ENCODE data around the gene FAM180B.
A peak's percentile ranks its signal among the peaks of the same experiment; 100 is the strongest.

The FAM180B gene

DNA sequence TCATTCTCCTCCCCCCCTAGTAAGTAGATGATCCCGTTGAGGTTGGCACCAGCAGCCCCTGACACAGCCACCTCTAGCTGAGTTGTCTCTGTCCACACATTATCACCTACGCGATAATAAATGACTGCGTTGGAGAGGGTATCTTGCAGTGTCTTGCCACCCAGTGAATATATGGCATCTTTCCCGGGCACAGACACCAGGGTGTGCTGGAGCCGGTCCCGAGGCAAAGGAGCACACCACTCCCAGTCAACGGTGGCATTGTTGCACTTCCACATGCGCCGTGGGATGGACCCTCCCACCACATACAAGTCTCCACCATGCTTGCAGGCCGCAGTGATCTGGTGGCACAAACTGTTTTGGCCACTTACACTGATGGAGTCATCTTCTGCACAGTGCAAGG is 13.2 kb upstream of the FAM180B start:
- Histone ChIP-seq H3K4me3 (ENCODE audit: low read length) (no peak overlapping the region), H3K9me3 (ENCODE audit: low read length) (no peaks in the 10 kb centered on the region), H3K36me3 (ENCODE audit: insufficient read depth, low read length) (peaks cover 39% of the 10 kb centered on the region), H2AFZ (ENCODE audit: low read depth, low read length) (no peak overlapping the region), H3K4me1 (ENCODE audit: insufficient read depth, low read length) (peaks cover 14% of the 10 kb centered on the region), H3K27me3 (ENCODE audit: insufficient read depth, low read length) (no peaks in the 10 kb centered on the region)

- H3K4me1 ChIP-seq (ENCODE audit: insufficient read depth, low read length): peaks cover 23% of the 10 kb centered on the region
- no peaks in the 10 kb centered on the region for H3K9me3 ChIP-seq (ENCODE audit: low read length)
- no peak overlapping the region for H2AFZ ChIP-seq (ENCODE audit: low read depth, low read length)
- no peaks in the 10 kb centered on the region for H3K27me3 ChIP-seq (ENCODE audit: insufficient read depth, low read length)
- H3K4me3 ChIP-seq (ENCODE audit: low read length): peak overlapping the region; percentile 66
- peaks cover 49% of the 10 kb centered on the region for H3K36me3 ChIP-seq (ENCODE audit: insufficient read depth, low read length)
Measured at GRCh38 chr11:47577460-47578041, 8.9 kb upstream of the FAM180B start.

DNA sequence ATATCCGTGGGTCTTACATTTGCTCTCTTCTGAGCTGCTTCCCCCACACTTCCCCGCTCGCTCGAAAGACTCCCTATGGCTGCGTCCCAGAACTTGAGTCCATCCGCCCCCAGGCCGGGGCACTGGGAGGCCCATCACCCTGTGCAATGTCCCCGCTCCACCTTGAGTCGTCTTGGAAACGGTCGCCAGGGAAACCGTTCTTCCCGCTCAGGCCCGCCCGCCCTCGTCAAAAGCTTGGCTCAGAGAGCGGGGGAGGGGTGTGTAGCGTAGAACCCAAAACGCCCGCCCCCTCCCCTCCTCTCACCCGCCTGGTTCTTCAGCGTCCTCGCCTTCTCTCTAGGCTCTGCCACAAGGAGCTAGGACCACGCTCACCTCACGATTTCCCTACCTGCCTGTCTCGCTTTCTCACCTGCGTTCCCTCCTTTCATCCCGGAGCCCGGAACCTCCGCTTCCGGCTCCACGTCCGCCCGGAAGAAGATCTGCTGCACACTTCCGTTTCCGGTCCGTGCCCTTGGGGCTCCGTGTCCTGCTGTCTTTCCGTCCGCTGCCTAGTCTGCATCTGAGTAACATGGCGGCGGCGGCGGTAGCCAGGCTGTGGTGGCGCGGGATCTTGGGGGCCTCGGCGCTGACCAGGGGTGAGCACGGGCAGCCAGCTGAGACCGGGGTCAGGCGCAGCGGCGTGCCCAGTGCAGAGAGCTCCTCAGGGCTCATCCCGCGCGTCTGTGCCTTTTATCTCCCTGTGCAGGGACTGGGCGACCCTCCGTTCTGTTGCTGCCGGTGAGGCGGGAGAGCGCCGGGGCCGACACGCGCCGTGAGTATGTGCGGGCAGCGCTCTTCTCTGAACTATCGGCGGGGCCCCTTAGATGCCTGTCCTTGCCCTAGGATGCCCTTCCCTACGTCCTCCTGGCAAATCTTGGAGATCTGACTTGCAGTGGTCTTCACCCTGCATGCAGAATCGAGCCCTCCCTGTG is 7.7 kb upstream of the FAM180B start, which contains the start of the genes KBTBD4 and NDUFS3:
Gene KBTBD4, minus strand, starts transcription at position 447 of the 971 bp plus-strand sequence. Its CDS starts 19 bp downstream, at position 428.
Gene NDUFS3, plus strand, starts transcription at position 551 of the 971 bp plus-strand sequence. Its CDS starts 18 bp downstream, at position 569.
- Histone ChIP-seq H3K9me3 (ENCODE audit: low read length) (no peaks in the 10 kb centered on the region), H3K4me3 (ENCODE audit: low read length) (peak within 1 kb of the TSS; percentile 66), H3K4me1 (ENCODE audit: insufficient read depth, low read length) (peaks cover 23% of the 10 kb centered on the region), H3K36me3 (ENCODE audit: insufficient read depth, low read length) (peaks cover 47% of the 10 kb centered on the region), H3K27me3 (ENCODE audit: insufficient read depth, low read length) (no peaks in the 10 kb centered on the region), H2AFZ (ENCODE audit: low read depth, low read length) (peak within 1 kb of the TSS; percentile 47)

DNA sequence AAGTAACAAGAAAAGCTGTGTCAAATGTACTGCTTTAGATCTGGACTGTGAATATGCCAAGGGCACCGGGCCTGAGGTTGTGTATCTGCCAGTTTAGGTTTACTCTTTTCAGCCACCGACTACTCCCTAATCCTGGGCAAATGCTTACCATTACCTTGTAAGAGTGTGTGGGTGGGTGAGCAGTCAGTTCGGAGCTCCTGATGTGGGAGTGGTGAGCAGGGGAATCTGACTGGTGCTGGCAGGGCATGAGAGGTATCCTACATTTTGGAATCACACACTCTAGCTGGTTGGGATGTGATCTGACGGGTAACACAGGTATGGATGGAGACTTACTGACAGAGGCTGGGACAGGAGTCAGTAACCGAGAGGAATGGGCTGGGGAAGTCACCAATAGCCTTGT is 2.6 kb upstream of the FAM180B start:
- Histone ChIP-seq H3K9me3 (ENCODE audit: low read length) (no peaks in the 10 kb centered on the region), H2AFZ (ENCODE audit: low read depth, low read length) (no peak overlapping the region), H3K36me3 (ENCODE audit: insufficient read depth, low read length) (peaks cover 48% of the 10 kb centered on the region), H3K4me3 (ENCODE audit: low read length) (no peak overlapping the region), H3K27me3 (ENCODE audit: insufficient read depth, low read length) (no peaks in the 10 kb centered on the region), H3K4me1 (ENCODE audit: insufficient read depth, low read length) (peaks cover 12% of the 10 kb centered on the region)

GRCh38 chr11:47587039-47587716 is 700 bp downstream of the FAM180B start:
- H3K27me3 ChIP-seq (ENCODE audit: insufficient read depth, low read length): no peaks in the 10 kb centered on the region
- H3K4me1 ChIP-seq (ENCODE audit: insufficient read depth, low read length): peaks cover 10% of the 10 kb centered on the region
- no peak overlapping the region for H3K4me3 ChIP-seq (ENCODE audit: low read length)
- H2AFZ ChIP-seq (ENCODE audit: low read depth, low read length): no peak overlapping the region
- peaks cover 26% of the 10 kb centered on the region for H3K36me3 ChIP-seq (ENCODE audit: insufficient read depth, low read length)
- no peaks in the 10 kb centered on the region for H3K9me3 ChIP-seq (ENCODE audit: low read length)

DNA sequence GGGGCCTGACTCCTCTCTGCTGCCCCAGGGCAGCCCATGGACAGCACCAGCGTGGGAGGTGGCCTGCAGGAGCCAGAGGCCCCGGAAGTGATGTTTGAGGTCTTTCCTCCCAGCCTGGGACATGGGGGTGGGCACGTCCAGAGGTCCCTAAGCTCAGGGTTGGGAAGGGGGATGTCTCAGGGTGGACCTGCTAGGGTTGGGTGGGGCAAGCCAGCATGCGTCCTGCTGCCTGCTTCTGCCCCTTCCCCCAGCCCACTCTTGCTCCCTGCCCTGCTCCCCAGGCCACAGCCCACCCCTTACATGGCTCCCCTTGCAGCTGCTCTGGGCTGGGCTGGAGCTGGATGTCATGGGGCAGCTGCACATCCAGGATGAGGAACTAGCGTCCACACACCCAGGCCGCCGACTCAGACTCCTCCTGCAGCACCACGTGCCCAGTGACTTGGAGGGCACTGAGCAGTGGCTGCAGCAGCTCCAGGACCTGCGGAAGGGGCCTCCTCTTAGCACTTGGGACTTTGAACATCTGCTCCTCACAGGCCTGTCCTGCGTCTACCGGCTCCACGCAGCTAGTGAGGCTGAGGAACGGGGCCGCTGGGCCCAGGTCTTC is 1.3 kb downstream of the FAM180B start:
- Histone ChIP-seq H3K36me3 (ENCODE audit: insufficient read depth, low read length) (peaks cover 22% of the 10 kb centered on the region), H3K4me3 (ENCODE audit: low read length) (no peak overlapping the region), H3K4me1 (ENCODE audit: insufficient read depth, low read length) (peaks cover 12% of the 10 kb centered on the region), H3K27me3 (ENCODE audit: insufficient read depth, low read length) (no peaks in the 10 kb centered on the region), H3K9me3 (ENCODE audit: low read length) (no peaks in the 10 kb centered on the region), H2AFZ (ENCODE audit: low read depth, low read length) (no peak overlapping the region)

DNA sequence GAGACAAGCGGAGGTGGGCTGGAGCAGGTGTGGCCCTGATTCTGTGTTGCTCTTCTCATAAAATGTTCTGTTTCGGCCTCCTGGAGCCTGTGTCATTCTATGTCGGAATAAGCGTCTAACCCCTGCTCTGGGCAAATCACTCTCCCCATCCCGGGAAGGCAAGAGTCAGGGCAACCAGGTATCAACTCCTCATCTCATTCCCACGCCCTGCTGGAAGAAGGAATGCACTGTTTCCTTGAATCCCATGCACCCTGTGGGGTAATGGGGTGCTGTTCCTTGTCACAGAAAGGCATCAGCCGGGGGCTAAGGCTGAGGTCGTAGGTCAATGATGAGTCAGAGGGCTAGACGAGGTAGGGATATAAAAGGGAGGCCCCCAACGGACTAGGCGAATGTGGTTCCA is 2.6 kb downstream of the FAM180B start:
- Histone ChIP-seq H3K9me3 (ENCODE audit: low read length) (no peaks in the 10 kb centered on the region), H3K27me3 (ENCODE audit: insufficient read depth, low read length) (no peaks in the 10 kb centered on the region), H3K4me3 (ENCODE audit: low read length) (no peak overlapping the region), H3K36me3 (ENCODE audit: insufficient read depth, low read length) (peaks cover 9% of the 10 kb centered on the region), H3K4me1 (ENCODE audit: insufficient read depth, low read length) (peaks cover 19% of the 10 kb centered on the region), H2AFZ (ENCODE audit: low read depth, low read length) (no peak overlapping the region)

GRCh38 chr11:47589584-47589976 is 3.1 kb downstream of the FAM180B start:
- H3K27me3 ChIP-seq (ENCODE audit: insufficient read depth, low read length): no peaks in the 10 kb centered on the region
- peaks cover 22% of the 10 kb centered on the region for H3K4me1 ChIP-seq (ENCODE audit: insufficient read depth, low read length)
- peaks cover 5% of the 10 kb centered on the region for H3K36me3 ChIP-seq (ENCODE audit: insufficient read depth, low read length)
- no peaks in the 10 kb centered on the region for H3K9me3 ChIP-seq (ENCODE audit: low read length)
- H3K4me3 ChIP-seq (ENCODE audit: low read length): no peak overlapping the region
- no peak overlapping the region for H2AFZ ChIP-seq (ENCODE audit: low read depth, low read length)

DNA sequence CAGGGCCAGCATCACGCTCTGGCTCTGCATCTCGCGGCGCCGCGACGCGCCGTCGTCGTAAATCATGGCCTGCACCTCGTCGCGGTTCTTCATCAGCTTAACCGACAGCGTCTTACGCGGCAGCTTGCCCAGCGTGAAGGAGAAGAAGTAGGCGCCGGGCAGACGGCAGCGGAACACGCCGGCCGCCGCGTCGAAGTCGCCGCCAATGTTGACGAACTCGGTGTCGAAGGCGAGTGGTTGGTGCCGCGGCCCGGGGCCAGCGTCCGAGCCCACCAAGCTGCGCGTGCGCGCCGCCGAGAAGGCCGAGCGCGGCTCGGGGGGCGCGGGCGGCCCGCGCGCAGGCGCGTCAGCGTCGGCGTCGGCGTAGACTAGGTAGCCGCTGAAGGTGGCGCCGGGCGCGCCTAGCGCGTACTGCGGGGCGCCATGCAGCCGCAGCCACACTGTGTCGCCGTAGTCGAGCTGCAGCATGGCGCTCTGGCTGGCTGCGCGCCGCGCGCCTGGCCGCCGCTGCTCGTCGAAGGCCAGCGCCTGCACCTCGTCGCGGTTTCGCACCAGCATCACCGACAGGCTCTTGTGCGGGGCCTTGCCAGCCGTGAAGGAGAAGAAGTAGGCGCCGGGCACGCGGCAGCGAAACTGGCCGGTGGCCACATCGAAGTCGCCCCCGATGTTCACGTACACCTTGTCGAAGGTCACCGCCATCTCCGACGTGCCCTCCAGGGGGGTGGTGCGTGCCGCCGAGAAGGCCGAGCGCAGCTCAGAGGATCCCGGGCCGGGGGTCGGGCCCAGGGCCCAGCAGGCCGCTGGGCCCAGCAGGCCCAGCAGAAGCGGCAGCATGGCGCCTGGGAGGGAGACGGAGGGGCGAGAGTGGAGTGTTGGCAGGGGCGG is 3.7 kb downstream of the FAM180B start:
- no peak overlapping the region for H3K4me3 ChIP-seq (ENCODE audit: low read length)

DNA sequence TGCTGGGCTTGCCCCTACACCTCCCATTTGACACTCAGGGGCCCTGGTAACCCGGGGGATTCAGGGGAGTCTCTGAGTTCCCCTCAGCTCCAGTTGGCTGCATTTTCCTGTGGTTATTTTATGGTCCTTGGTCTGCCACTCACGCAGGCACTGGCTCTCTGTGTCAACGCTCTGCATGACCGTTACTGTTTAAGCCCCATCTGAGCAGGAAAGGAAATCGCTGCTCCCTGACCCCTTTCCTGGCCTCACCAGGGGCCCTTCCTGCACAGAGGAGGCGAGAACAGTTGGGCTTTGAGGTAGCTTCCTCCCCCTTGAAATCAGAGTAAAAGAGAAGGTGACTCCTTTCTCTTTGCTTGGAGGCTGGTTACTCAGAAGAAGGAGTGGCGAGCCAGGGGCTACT is 5.3 kb downstream of the FAM180B start:
- Histone ChIP-seq H3K27me3 (ENCODE audit: insufficient read depth, low read length) (no peaks in the 10 kb centered on the region), H3K4me1 (ENCODE audit: insufficient read depth, low read length) (peaks cover 26% of the 10 kb centered on the region), H3K9me3 (ENCODE audit: low read length) (no peaks in the 10 kb centered on the region), H3K4me3 (ENCODE audit: low read length) (no peak overlapping the region), H3K36me3 (ENCODE audit: insufficient read depth, low read length) (no peaks in the 10 kb centered on the region), H2AFZ (ENCODE audit: low read depth, low read length) (no peak overlapping the region)

More for the DNA sequence above, 3.7 kb downstream of the FAM180B start:
- peaks cover 26% of the 10 kb centered on the region for H3K4me1 ChIP-seq (ENCODE audit: insufficient read depth, low read length)
- no peaks in the 10 kb centered on the region for H3K9me3 ChIP-seq (ENCODE audit: low read length)
- H3K27me3 ChIP-seq (ENCODE audit: insufficient read depth, low read length): no peaks in the 10 kb centered on the region
- H3K36me3 ChIP-seq (ENCODE audit: insufficient read depth, low read length): peaks cover under 1% of the 10 kb centered on the region
- H2AFZ ChIP-seq (ENCODE audit: low read depth, low read length): no peak overlapping the region

GRCh38 chr11:47592251-47592650 is 5.8 kb downstream of the FAM180B start:
- no peaks in the 10 kb centered on the region for H3K27me3 ChIP-seq (ENCODE audit: insufficient read depth, low read length)
- H3K9me3 ChIP-seq (ENCODE audit: low read length): no peaks in the 10 kb centered on the region
- peaks cover 26% of the 10 kb centered on the region for H3K4me1 ChIP-seq (ENCODE audit: insufficient read depth, low read length)
- no peaks in the 10 kb centered on the region for H3K36me3 ChIP-seq (ENCODE audit: insufficient read depth, low read length)
- H2AFZ ChIP-seq (ENCODE audit: low read depth, low read length): no peak overlapping the region
- no peak overlapping the region for H3K4me3 ChIP-seq (ENCODE audit: low read length)

DNA sequence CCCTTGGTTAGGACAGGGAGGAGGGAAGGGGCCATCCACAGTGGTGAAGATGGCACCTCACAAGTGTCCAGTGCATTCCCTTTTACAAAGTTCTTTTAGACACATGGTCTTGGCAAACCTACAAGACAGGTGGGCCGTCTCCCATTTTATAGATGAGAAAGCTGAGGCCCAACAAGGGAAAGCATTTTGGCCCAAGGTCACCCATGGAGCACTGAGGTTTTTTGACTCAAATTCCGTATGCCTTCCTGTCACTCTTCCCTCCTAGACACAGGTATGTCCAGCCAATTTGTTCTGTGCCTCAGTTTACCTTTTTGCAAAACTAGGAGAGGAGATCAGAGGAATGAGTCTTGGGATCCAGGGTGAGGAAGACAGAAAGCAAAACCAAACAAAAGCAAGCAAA is 6.5 kb downstream of the FAM180B start:
- no peak overlapping the region for H3K4me3 ChIP-seq (ENCODE audit: low read length)

More for the DNA sequence above, 6.5 kb downstream of the FAM180B start:
- Histone ChIP-seq H3K27me3 (ENCODE audit: insufficient read depth, low read length) (no peaks in the 10 kb centered on the region), H2AFZ (ENCODE audit: low read depth, low read length) (peak overlapping the region; percentile 97), H3K4me1 (ENCODE audit: insufficient read depth, low read length) (peaks cover 26% of the 10 kb centered on the region), H3K9me3 (ENCODE audit: low read length) (no peaks in the 10 kb centered on the region), H3K36me3 (ENCODE audit: insufficient read depth, low read length) (no peaks in the 10 kb centered on the region)
